Stimulated activated CD8-positive, alpha-beta memory T cell treated with anti-CD3 and anti-CD28 coated beads, Interleukin-2, amount 100 ng/mL, for 1 hour (primary cell): ENCODE results near the gene DENND2C.

Experiments used
- DNase-seq, 2 donors: peaks; one replicate each; pipeline ENCODE4 v3.0.0-alpha.2; 2020; ENCODE audit warnings: low read depth in 2 of 2

Gene DENND2C

DNA sequence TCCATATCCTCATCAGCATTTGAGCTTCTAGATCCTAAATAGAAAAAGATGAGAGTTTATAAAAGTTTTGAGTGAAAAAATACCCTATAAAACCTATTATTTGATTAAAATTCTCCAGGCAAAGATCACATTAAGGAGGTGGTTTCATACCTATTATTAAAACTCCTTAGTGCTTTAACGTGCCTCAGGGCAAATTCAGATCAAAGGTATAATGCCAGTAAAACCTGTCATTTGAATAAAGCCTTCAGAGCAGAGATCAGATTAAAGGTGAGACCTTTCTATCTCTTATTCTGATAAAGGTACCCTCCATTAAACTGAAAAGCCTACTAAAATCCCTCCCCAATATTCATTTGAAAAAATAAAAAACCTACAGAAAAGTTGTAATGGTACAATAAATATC, 124.5 kb downstream of the DENND2C start:
- no peak for DNase-seq

DNA sequence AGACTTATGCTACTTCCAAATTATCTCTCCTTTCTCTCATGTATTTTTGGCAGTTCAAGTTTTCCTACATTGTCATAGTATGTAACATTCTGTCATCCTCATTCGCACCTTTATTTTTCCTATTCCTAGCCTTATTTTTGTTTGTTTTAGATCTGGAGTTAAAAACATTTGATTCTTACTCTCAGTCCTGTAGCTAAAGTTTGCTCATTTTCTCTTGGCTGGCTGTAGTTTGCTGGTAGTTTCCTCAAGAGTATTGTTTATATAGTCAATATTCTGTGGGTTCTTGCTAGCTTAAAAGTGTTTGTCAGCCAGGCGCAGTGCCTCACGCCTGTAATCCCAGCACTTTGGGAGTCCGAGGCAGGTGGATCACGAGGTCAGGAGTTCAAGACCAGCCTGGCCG, 129.0 kb downstream of the DENND2C start:
- DNase-seq: no peak

DNA sequence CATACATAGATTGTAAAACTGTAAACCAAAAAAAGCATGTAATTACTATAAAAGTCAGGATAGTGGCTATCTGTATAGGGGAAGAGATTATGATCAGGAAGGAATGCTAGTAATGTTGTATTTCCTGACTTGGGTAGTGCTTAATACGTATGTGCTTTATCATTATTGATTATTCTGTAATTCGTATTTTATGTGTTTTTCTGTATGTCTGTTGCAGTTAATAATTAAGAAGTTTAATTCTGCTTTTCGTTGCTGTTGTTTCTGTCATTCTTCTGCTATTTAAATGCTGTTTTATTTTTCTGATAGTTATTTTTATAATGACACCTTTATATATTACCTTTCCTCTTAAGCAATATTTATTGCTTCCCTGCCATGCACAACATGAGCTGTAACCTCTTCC, 129.6 kb downstream of the DENND2C start:
- no peak for DNase-seq

DNA sequence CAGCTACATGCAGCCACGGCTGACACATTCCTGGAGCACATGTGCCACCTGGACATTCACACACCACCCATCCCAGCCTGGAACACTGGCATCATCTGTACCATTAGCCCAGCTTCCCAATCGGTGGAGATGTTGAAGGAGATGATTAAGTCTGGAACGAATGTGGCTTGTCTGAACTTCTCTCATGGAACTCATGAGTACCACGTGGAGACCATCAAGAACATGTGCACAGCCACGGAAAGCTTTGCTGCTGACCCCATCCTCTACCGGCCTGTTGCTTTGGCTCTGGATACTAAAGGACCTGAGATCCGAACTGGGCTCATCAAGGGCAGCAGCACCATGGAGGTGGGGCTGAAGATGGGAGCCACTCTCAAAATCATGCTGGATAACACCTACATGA, 133.8 kb downstream of the DENND2C start:
- DNase-seq: no peak

DNA sequence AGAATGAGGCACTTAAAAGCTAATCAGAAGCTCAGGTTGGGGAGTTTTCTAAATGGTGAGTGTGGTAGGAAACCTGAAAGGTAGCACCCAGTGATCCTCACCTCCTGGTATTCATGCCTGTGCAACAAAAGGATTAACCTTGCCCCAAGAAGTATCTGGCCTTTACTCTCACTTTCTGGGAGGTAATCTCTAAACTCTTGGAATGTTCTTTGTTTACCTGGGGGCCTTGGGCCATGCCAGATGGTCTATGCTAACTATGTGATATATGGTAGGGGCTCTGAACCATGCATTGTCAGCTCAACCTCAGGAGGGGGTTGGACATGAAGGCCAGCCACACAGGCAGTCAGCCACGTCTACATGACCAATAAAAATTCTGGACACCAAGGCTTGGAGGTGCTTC, 134.4 kb downstream of the DENND2C start:
- DNase-seq: no peak
